ENCODE results near the gene PALLD. TPM values are rescaled to one million over a fixed set of nuclear protein-coding genes. Genes with fewer than 3 reads are reported as not detected.

The PALLD gene
- polyA plus RNA-seq, 3 donors, result 213 to 223 (median 220) TPM

- no peak for DNase-seq (ENCODE audit: low read depth in 3 of 3, low spot score in 2 of 3)
Measured at GRCh38 chr4:168836490-168836889, 339.6 kb downstream of the PALLD start.

GRCh38 chr4:168837922-168838321, 341.1 kb downstream of the PALLD start:
- DNase-seq (ENCODE audit: low read depth in 3 of 3, low spot score in 2 of 3), result no peak

- DNase-seq (ENCODE audit: low read depth in 3 of 3, low spot score in 2 of 3), result no peak
Measured at GRCh38 chr4:168839758-168840391, 343.0 kb downstream of the PALLD start.

GRCh38 chr4:168840392-168840763, 343.5 kb downstream of the PALLD start:
- DNase-seq (ENCODE audit: low read depth in 3 of 3, low spot score in 2 of 3), result no peak

GRCh38 chr4:168841000-168841671, 344.3 kb downstream of the PALLD start:
- no peak for DNase-seq (ENCODE audit: low read depth in 3 of 3, low spot score in 2 of 3)

GRCh38 chr4:168841672-168842019, 344.8 kb downstream of the PALLD start:
- DNase-seq (ENCODE audit: low read depth in 3 of 3, low spot score in 2 of 3), result no peak

- DNase-seq (ENCODE audit: low read depth in 3 of 3, low spot score in 2 of 3), result no peak
Measured at GRCh38 chr4:168842186-168842585, 345.3 kb downstream of the PALLD start.

GRCh38 chr4:168843635-168844034, 346.8 kb downstream of the PALLD start:
- DNase-seq (ENCODE audit: low read depth in 3 of 3, low spot score in 2 of 3), result no peak

- DNase-seq (ENCODE audit: low read depth in 3 of 3, low spot score in 2 of 3), result no peak
Measured at GRCh38 chr4:168844353-168845049, 347.6 kb downstream of the PALLD start.

- DNase-seq (ENCODE audit: low read depth in 3 of 3, low spot score in 2 of 3), result no peak
Measured at GRCh38 chr4:168845897-168846296, 349.0 kb downstream of the PALLD start.

- DNase-seq (ENCODE audit: low read depth in 3 of 3, low spot score in 2 of 3), result no peak
Measured at GRCh38 chr4:168846414-168846813, 349.6 kb downstream of the PALLD start.

GRCh38 chr4:168847771-168848502, 351.1 kb downstream of the PALLD start:
- no peak for DNase-seq (ENCODE audit: low read depth in 3 of 3, low spot score in 2 of 3)

GRCh38 chr4:168849030-168849675, 352.3 kb downstream of the PALLD start:
- DNase-seq (ENCODE audit: low read depth in 3 of 3, low spot score in 2 of 3), result no peak

- DNase-seq (ENCODE audit: low read depth in 3 of 3, low spot score in 2 of 3), result no peak
Measured at GRCh38 chr4:168849997-168850396, 353.1 kb downstream of the PALLD start.

GRCh38 chr4:168852387-168852786, 355.5 kb downstream of the PALLD start:
- DNase-seq (ENCODE audit: low read depth in 3 of 3, low spot score in 2 of 3), result no peak

- no peak for DNase-seq (ENCODE audit: low read depth in 3 of 3, low spot score in 2 of 3)
Measured at GRCh38 chr4:168852933-168853713, 356.3 kb downstream of the PALLD start.

GRCh38 chr4:168853770-168854169, 356.9 kb downstream of the PALLD start:
- no peak for DNase-seq (ENCODE audit: low read depth in 3 of 3, low spot score in 2 of 3)

- DNase-seq (ENCODE audit: low read depth in 3 of 3, low spot score in 2 of 3), result no peak
Measured at GRCh38 chr4:168854350-168854921, 357.6 kb downstream of the PALLD start.

- DNase-seq (ENCODE audit: low read depth in 3 of 3, low spot score in 2 of 3), result no peak
Measured at GRCh38 chr4:168856312-168856711, 359.5 kb downstream of the PALLD start.

- no peak for DNase-seq (ENCODE audit: low read depth in 3 of 3, low spot score in 2 of 3)
Measured at GRCh38 chr4:168857009-168857408, 360.2 kb downstream of the PALLD start.

Data from right renal cortex interstitium (tissue), 3 donors.